ENCODE measurements around the gene ARMC10. TPM values are rescaled to one million over a fixed set of nuclear protein-coding genes. Genes with fewer than 3 reads are reported as not detected.
"Not testable (repeated sequence)": the region's sequence is repeated elsewhere in the genome, so short reads cannot be mapped to it uniquely, and the experiment has no call there.

The ARMC10 gene
- polyA plus RNA-seq, 1 donor = 33.9 TPM

DNA sequence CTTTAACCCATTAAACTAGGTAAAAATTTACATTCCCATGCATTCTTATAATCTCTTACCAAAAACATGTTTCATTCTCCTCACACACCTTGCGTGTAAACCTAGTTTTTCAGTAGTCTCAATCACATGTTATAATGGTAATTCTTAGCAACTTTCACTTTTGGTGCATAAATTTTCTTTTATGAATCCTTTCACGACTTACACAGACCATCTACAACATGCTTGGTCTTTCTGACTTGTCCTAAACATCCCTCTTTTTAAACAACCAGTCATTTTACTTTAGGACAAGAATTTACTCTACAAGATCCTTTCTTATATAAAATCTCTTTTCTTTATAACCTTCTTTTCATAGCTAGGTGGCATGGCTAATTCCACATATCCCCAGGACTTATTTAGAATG lies 26.1 kb upstream of the ARMC10 start:
- no peaks in the 10 kb centered on the region for H3K9me3 ChIP-seq (ENCODE audit: control insufficient read depth, low read depth, low read length)
- H3K36me3 ChIP-seq (ENCODE audit: control insufficient read depth, insufficient read depth, low read length) = no peaks in the 10 kb centered on the region
- 93% methylated on average over 2 of the region's 2 CpGs for WGBS (ENCODE audit: insufficient coverage, low lambda C conversion rate)
- no peaks in the 10 kb centered on the region for H3K27me3 ChIP-seq (ENCODE audit: control insufficient read depth, insufficient read depth, low read length)
- no peak overlapping the region for H3K4me3 ChIP-seq (ENCODE audit: low read length)
- H3K27ac ChIP-seq (ENCODE audit: low read length) = no peak overlapping the region
- no peaks in the 10 kb centered on the region for H3K4me1 ChIP-seq (ENCODE audit: control insufficient read depth, insufficient read depth, low read length)
- no peak for DNase-seq

DNA sequence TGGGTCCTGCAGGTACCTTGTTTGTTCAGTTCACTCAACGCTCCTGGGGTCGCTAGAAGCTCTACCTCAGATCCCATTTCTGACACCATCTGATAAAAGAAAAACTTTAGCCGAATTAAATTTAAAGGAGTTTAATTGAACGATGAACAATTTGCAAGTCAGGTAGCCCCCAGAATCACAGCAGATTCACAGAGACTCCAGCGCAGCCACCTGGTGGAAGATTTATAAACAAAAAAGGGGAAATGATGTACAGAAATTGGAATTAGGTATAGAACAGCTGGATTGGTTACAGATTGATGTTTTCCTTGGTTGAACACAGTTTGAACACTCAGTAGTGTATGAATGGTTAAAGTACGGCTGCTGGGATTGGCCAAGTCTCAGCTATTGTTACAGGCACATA lies 23.4 kb upstream of the ARMC10 start:
- H3K27ac ChIP-seq (ENCODE audit: low read length) = no peak overlapping the region
- DNase-seq = no peak
- WGBS (ENCODE audit: insufficient coverage, low lambda C conversion rate) = no CpG with 5 or more reads among the region's 6 CpGs

GRCh38 chr7:103056006-103056405 lies 18.9 kb upstream of the ARMC10 start:
- WGBS (ENCODE audit: insufficient coverage, low lambda C conversion rate) = no CpG with 5 or more reads among the region's 1 CpG
- not testable (repeated sequence) for H3K4me1 ChIP-seq (ENCODE audit: control insufficient read depth, insufficient read depth, low read length); H3K27ac ChIP-seq (ENCODE audit: low read length); H3K27me3 ChIP-seq (ENCODE audit: control insufficient read depth, insufficient read depth, low read length); H3K4me3 ChIP-seq (ENCODE audit: low read length); DNase-seq; H3K36me3 ChIP-seq (ENCODE audit: control insufficient read depth, insufficient read depth, low read length); H3K9me3 ChIP-seq (ENCODE audit: control insufficient read depth, low read depth, low read length)

More for the DNA sequence above, 23.4 kb upstream of the ARMC10 start:
- no peaks in the 10 kb centered on the region for H3K36me3 ChIP-seq (ENCODE audit: control insufficient read depth, insufficient read depth, low read length)
- H3K27me3 ChIP-seq (ENCODE audit: control insufficient read depth, insufficient read depth, low read length) = no peaks in the 10 kb centered on the region
- H3K9me3 ChIP-seq (ENCODE audit: control insufficient read depth, low read depth, low read length) = no peaks in the 10 kb centered on the region
- no peak overlapping the region for H3K4me3 ChIP-seq (ENCODE audit: low read length)
- H3K4me1 ChIP-seq (ENCODE audit: control insufficient read depth, insufficient read depth, low read length) = no peaks in the 10 kb centered on the region

- no peaks in the 10 kb centered on the region for H3K27me3 ChIP-seq (ENCODE audit: control insufficient read depth, insufficient read depth, low read length)
- no peaks in the 10 kb centered on the region for H3K9me3 ChIP-seq (ENCODE audit: control insufficient read depth, low read depth, low read length)
- DNase-seq = no peak
- no peaks in the 10 kb centered on the region for H3K4me1 ChIP-seq (ENCODE audit: control insufficient read depth, insufficient read depth, low read length)
- no peak overlapping the region for H3K4me3 ChIP-seq (ENCODE audit: low read length)
- H3K36me3 ChIP-seq (ENCODE audit: control insufficient read depth, insufficient read depth, low read length) = no peaks in the 10 kb centered on the region
- H3K27ac ChIP-seq (ENCODE audit: low read length) = no peak overlapping the region
These were observed 16.8 kb upstream of the ARMC10 start for GRCh38 chr7:103058122-103058521.

- Histone ChIP-seq H3K27ac (ENCODE audit: low read length) (no peak overlapping the region), H3K4me3 (ENCODE audit: low read length) (no peak overlapping the region), H3K4me1 (ENCODE audit: control insufficient read depth, insufficient read depth, low read length) (no peaks in the 10 kb centered on the region), H3K36me3 (ENCODE audit: control insufficient read depth, insufficient read depth, low read length) (no peaks in the 10 kb centered on the region), H3K9me3 (ENCODE audit: control insufficient read depth, low read depth, low read length) (no peaks in the 10 kb centered on the region), H3K27me3 (ENCODE audit: control insufficient read depth, insufficient read depth, low read length) (no peaks in the 10 kb centered on the region)
- DNase-seq = no peak
- WGBS (ENCODE audit: insufficient coverage, low lambda C conversion rate) = 67% methylated on average over 1 of the region's 2 CpGs
These were observed 15.5 kb upstream of the ARMC10 start for GRCh38 chr7:103059471-103059870.

DNA sequence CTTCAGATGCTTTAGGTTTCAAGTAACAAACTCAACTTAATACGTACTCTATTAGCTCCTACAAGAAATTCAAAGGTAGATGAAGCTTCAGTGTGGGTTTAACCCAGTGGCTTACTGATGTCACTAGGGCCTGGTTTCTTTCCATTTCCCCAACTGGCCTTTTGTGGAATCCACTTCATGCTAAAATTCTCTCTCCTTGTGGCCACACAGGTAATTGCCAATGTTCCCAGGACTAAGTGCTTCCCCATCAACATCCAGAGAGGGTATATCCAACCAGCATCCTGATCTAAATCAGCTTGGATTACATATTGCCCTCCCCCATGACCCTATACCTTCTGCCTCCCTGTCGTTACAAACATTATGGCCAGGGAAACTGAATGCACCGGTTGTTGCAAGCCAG lies 11.0 kb upstream of the ARMC10 start:
- WGBS (ENCODE audit: insufficient coverage, low lambda C conversion rate) = 90% methylated on average over 2 of the region's 3 CpGs
- Histone ChIP-seq H3K36me3 (ENCODE audit: control insufficient read depth, insufficient read depth, low read length) (no peaks in the 10 kb centered on the region), H3K27me3 (ENCODE audit: control insufficient read depth, insufficient read depth, low read length) (no peaks in the 10 kb centered on the region), H3K4me1 (ENCODE audit: control insufficient read depth, insufficient read depth, low read length) (no peaks in the 10 kb centered on the region), H3K27ac (ENCODE audit: low read length) (no peak overlapping the region), H3K9me3 (ENCODE audit: control insufficient read depth, low read depth, low read length) (peaks cover 3% of the 10 kb centered on the region), H3K4me3 (ENCODE audit: low read length) (no peak overlapping the region)
- no peak for DNase-seq

- Histone ChIP-seq H3K27ac (ENCODE audit: low read length) (no peak overlapping the region), H3K4me3 (ENCODE audit: low read length) (no peak overlapping the region), H3K27me3 (ENCODE audit: control insufficient read depth, insufficient read depth, low read length) (no peaks in the 10 kb centered on the region), H3K4me1 (ENCODE audit: control insufficient read depth, insufficient read depth, low read length) (no peaks in the 10 kb centered on the region), H3K36me3 (ENCODE audit: control insufficient read depth, insufficient read depth, low read length) (no peaks in the 10 kb centered on the region), H3K9me3 (ENCODE audit: control insufficient read depth, low read depth, low read length) (peaks cover 5% of the 10 kb centered on the region)
- no peak for DNase-seq
- no CpG with 5 or more reads among the region's 1 CpG for WGBS (ENCODE audit: insufficient coverage, low lambda C conversion rate)
These were observed 9.3 kb upstream of the ARMC10 start for GRCh38 chr7:103065667-103066066.

DNA sequence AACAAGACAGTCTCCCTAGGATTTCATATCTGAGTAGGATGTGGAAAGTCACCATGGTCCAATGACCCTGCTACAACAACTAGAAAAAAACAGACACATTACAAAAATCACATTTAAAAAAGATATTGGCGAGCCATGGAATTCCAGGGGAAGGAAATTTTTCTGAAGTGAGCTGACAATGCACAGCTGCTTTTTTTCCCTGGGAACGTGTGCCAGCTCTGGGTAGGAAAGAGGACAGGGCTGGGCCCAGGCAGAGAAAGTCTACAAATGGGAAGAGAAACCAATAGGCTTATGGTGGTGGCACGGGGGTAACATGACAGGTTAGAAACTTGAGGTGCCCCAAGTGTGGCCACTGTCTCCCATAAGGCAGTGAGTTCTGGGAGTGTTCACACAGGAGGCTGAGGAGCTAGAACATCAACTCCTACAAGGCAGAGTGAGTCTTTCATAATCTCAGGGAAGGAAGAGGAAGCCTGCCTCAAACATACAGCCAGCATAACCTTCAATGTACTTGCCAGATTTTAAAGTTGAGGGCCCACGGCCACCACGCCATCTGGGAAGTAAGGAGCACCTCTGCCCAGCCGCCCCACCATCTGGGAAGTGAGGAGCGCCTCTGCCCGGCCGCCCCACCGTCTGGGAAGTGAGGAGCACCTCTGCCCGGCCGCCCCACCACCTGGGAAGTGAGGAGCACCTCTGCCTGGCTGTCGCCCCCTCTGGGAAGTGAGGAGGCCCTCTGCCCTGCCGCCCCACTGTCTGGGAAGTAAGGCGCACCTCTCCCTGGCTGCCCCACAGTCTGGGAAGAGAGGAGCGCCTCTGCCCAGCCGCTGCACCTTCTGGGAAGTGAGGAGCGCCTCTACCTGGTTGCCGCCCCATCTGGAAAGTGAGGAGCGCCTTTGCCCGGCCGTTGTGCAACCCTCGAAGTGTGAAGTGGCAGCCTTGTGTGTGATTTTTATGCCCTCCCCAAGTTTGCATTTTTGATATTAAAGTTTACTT lies 6.2 kb upstream of the ARMC10 start:
- Histone ChIP-seq H3K9me3 (ENCODE audit: control insufficient read depth, low read depth, low read length) (peaks cover 5% of the 10 kb centered on the region), H3K36me3 (ENCODE audit: control insufficient read depth, insufficient read depth, low read length) (no peaks in the 10 kb centered on the region), H3K4me1 (ENCODE audit: control insufficient read depth, insufficient read depth, low read length) (peaks cover 3% of the 10 kb centered on the region), H3K27ac (ENCODE audit: low read length) (no peak overlapping the region), H3K4me3 (ENCODE audit: low read length) (no peak overlapping the region), H3K27me3 (ENCODE audit: control insufficient read depth, insufficient read depth, low read length) (no peaks in the 10 kb centered on the region)
- DNase-seq = no peak
- WGBS (ENCODE audit: insufficient coverage, low lambda C conversion rate) = no CpG with 5 or more reads among the region's 23 CpGs

DNA sequence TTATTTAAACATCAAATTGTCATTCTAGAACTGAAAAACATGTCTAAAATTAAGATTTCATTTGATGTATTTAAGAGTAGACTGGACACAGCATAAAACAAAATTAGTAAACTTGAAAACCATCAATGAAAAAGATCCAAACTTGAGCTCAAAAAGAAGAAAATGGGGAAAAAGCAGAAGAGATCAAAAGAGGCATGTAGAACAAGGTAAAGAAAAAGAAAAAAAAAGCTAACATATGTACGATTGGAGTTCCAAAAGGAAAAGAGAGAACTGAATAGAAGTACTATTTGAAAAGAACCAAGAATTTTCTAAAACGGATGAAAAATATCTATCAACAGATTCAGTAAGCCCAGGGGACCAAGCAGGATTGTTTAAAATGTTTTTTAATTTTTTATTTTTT lies 3.9 kb upstream of the ARMC10 start:
- peaks cover 7% of the 10 kb centered on the region for H3K4me1 ChIP-seq (ENCODE audit: control insufficient read depth, insufficient read depth, low read length)
- no peaks in the 10 kb centered on the region for H3K36me3 ChIP-seq (ENCODE audit: control insufficient read depth, insufficient read depth, low read length)
- H3K27me3 ChIP-seq (ENCODE audit: control insufficient read depth, insufficient read depth, low read length) = no peaks in the 10 kb centered on the region
- no peak overlapping the region for H3K4me3 ChIP-seq (ENCODE audit: low read length)
- no peak for DNase-seq
- H3K27ac ChIP-seq (ENCODE audit: low read length) = no peak overlapping the region
- peaks cover 5% of the 10 kb centered on the region for H3K9me3 ChIP-seq (ENCODE audit: control insufficient read depth, low read depth, low read length)
- 100% methylated on average over 2 of the region's 2 CpGs for WGBS (ENCODE audit: insufficient coverage, low lambda C conversion rate)

- WGBS (ENCODE audit: insufficient coverage, low lambda C conversion rate) = 0% methylated on average over 2 of the region's 6 CpGs
- peak overlapping the region; percentile 83 for H3K27ac ChIP-seq (ENCODE audit: low read length)
- H3K27me3 ChIP-seq (ENCODE audit: control insufficient read depth, insufficient read depth, low read length) = no peaks in the 10 kb centered on the region
These were observed 886 bp upstream of the ARMC10 start for GRCh38 chr7:103073989-103074518.

More at GRCh38 chr7:103073989-103074518, 886 bp upstream of the ARMC10 start:
- peaks cover 10% of the 10 kb centered on the region for H3K4me1 ChIP-seq (ENCODE audit: control insufficient read depth, insufficient read depth, low read length)
- H3K9me3 ChIP-seq (ENCODE audit: control insufficient read depth, low read depth, low read length) = peaks cover 1% of the 10 kb centered on the region
- H3K4me3 ChIP-seq (ENCODE audit: low read length) = peak overlapping the region; percentile 79
- peaks cover 4% of the 10 kb centered on the region for H3K36me3 ChIP-seq (ENCODE audit: control insufficient read depth, insufficient read depth, low read length)
- peak in 1 of 2 donors; percentile 25 for DNase-seq

Measured in large intestine (tissue), 3 donors.